ENCODE results near the gene GALNT5.

Gene GALNT5

GRCh38 chr2:157321466-157321865 is 64.0 kb downstream of the GALNT5 start:
- DNase-seq (ENCODE audit: low read depth) = no peak
- no peak for TF ChIP-seq CTCF (IDR thresholded peaks at IDR 0.05; ENCODE audit: insufficient read depth, low read depth, low read length, missing control alignments)
- no peak overlapping the region for H3K4me3 ChIP-seq (ENCODE audit: low read length)

- no peak for TF ChIP-seq CTCF (IDR thresholded peaks at IDR 0.05; ENCODE audit: insufficient read depth, low read depth, low read length, missing control alignments)
- no peak overlapping the region for H3K4me3 ChIP-seq (ENCODE audit: low read length)
- DNase-seq (ENCODE audit: low read depth) = no peak
These were observed 64.9 kb downstream of the GALNT5 start for GRCh38 chr2:157322432-157322831.

- DNase-seq (ENCODE audit: low read depth) = no peak
- H3K4me3 ChIP-seq (ENCODE audit: low read length) = no peak overlapping the region
- no peak for TF ChIP-seq CTCF (IDR thresholded peaks at IDR 0.05; ENCODE audit: insufficient read depth, low read depth, low read length, missing control alignments)
These were observed 66.9 kb downstream of the GALNT5 start for GRCh38 chr2:157324331-157324843.

- TF ChIP-seq CTCF (IDR thresholded peaks at IDR 0.05; ENCODE audit: insufficient read depth, low read depth, low read length, missing control alignments) = no peak
- DNase-seq (ENCODE audit: low read depth) = peak; percentile 33
- H3K4me3 ChIP-seq (ENCODE audit: low read length) = no peak within 1 kb of the TSS
These were observed 68.3 kb downstream of the GALNT5 start, which contains the start of gene ERMN for GRCh38 chr2:157325786-157326185. Gene ERMN (minus strand): TSS chr2:157325824. CDS start chr2:157325642, 182 bp downstream.

GRCh38 chr2:157326698-157327097 is 69.2 kb downstream of the GALNT5 start:
- no peak for TF ChIP-seq CTCF (IDR thresholded peaks at IDR 0.05; ENCODE audit: insufficient read depth, low read depth, low read length, missing control alignments)
- DNase-seq (ENCODE audit: low read depth) = no peak

GRCh38 chr2:157327200-157327599 is 69.7 kb downstream of the GALNT5 start:
- no peak overlapping the region for H3K4me3 ChIP-seq (ENCODE audit: low read length)
- no peak for TF ChIP-seq CTCF (IDR thresholded peaks at IDR 0.05; ENCODE audit: insufficient read depth, low read depth, low read length, missing control alignments)

More at GRCh38 chr2:157326698-157327097, 69.2 kb downstream of the GALNT5 start:
- no peak overlapping the region for H3K4me3 ChIP-seq (ENCODE audit: low read length)

More at GRCh38 chr2:157327200-157327599, 69.7 kb downstream of the GALNT5 start:
- DNase-seq (ENCODE audit: low read depth) = no peak
